SK-N-SH treated with all-trans-retinoic acid at 6 μM for 48 hours (cell line): ENCODE data around the gene ADK.

Experiments
- ATAC-seq: fragments of 200-7000 bp; cut with Tn5 transposase; 3 replicates; pipeline ENCODE4 v1.9.1; 2020; ENCODE audit warnings: mild to moderate bottlenecking, moderate library complexity
- BACH2 ChIP-seq: fragments of 250-450 bp; sonication (Bioruptor Pico); IDR thresholded peaks from 2 replicates; pipeline ENCODE4 v1.9.0; 2021; ENCODE audit warnings: mild to moderate bottlenecking, borderline replicate concordance
- ESRRG ChIP-seq: fragments of 250-450 bp; sonication (Bioruptor Pico); IDR thresholded peaks from 2 replicates; pipeline ENCODE4 v1.6.1; 2021; ENCODE audit warnings: mild to moderate bottlenecking
- ISL1 ChIP-seq: fragments of 250-450 bp; sonication (Bioruptor Pico); IDR thresholded peaks from 2 replicates; pipeline ENCODE4 v2.1.2; 2022; ENCODE audit warnings: mild to moderate bottlenecking, moderate library complexity
- PPARA ChIP-seq: fragments of 250-450 bp; sonication (Bioruptor Pico); IDR thresholded peaks from 2 replicates; pipeline ENCODE4 v1.5.0; 2020; ENCODE audit warnings: mild to moderate bottlenecking, borderline replicate concordance
- RARB ChIP-seq: fragments of 250-450 bp; sonication (Bioruptor Pico); IDR thresholded peaks from 2 replicates; pipeline ENCODE4 v1.8.0; 2021; ENCODE audit warnings: mild to moderate bottlenecking, moderate library complexity
- SNAI2 ChIP-seq: fragments of 250-450 bp; sonication (Bioruptor Pico); IDR thresholded peaks from 2 replicates; pipeline ENCODE4 v1.5.0; 2020; ENCODE audit warnings: mild to moderate bottlenecking, moderate library complexity
- TCF4 ChIP-seq: fragments of 250-450 bp; sonication (Bioruptor Pico); IDR thresholded peaks from 2 replicates; pipeline ENCODE4 v1.8.0; 2021; ENCODE audit warnings: mild to moderate bottlenecking, moderate library complexity, borderline replicate concordance
- TOX ChIP-seq: fragments of 250-450 bp; sonication (Bioruptor Pico); IDR thresholded peaks from 2 replicates; pipeline ENCODE4 v1.8.0; 2021; ENCODE audit warnings: mild to moderate bottlenecking, moderate library complexity, borderline replicate concordance
- ZFP3 ChIP-seq: fragments of 250-450 bp; sonication (Bioruptor Pico); IDR thresholded peaks from 2 replicates; pipeline ENCODE4 v1.5.0; 2020; ENCODE audit warnings: mild to moderate bottlenecking, moderate library complexity
- ZFP30 ChIP-seq: fragments of 450-650 bp; formaldehyde crosslinking; IDR thresholded peaks from 2 replicates; pipeline ENCODE4 v1.5.0; 2022; ENCODE audit warnings: mild to moderate bottlenecking, moderate library complexity
- ZNF565 ChIP-seq: fragments of 450-650 bp; formaldehyde crosslinking; conservative IDR thresholded peaks from 2 replicates; pipeline ENCODE4 v1.5.0; 2020; ENCODE audit warnings: low read depth, mild to moderate bottlenecking, moderate library complexity
- ZNF70 ChIP-seq: fragments of 450-650 bp; formaldehyde crosslinking; IDR thresholded peaks from 2 replicates; pipeline ENCODE4 v1.5.0; 2020; ENCODE audit warnings: mild to moderate bottlenecking, moderate library complexity
- ZNF8 ChIP-seq: fragments of 450-650 bp; formaldehyde crosslinking; IDR thresholded peaks from 2 replicates; pipeline ENCODE4 v1.5.0; 2020; ENCODE audit warnings: mild to moderate bottlenecking, moderate library complexity
- TF ChIP-seq, protein P1 (sequence below): fragments of 250-450 bp; sonication (Bioruptor Pico); IDR thresholded peaks from 2 replicates; pipeline ENCODE4 v1.5.1; 2020; ENCODE audit warnings: low read depth, mild to moderate bottlenecking, moderate library complexity
- TF ChIP-seq, protein P2 (sequence below): fragments of 250-450 bp; sonication (Bioruptor Pico); IDR thresholded peaks from 2 replicates; pipeline ENCODE4 v1.8.0; 2020; ENCODE audit warnings: mild to moderate bottlenecking, moderate library complexity, borderline replicate concordance
- TF ChIP-seq, protein P3 (sequence below): fragments of 250-450 bp; sonication (Bioruptor Pico); IDR thresholded peaks from 2 replicates; pipeline ENCODE4 v1.8.0; 2021; ENCODE audit warnings: low read depth, mild to moderate bottlenecking, moderate library complexity, borderline replicate concordance

Gene ADK

DNA sequence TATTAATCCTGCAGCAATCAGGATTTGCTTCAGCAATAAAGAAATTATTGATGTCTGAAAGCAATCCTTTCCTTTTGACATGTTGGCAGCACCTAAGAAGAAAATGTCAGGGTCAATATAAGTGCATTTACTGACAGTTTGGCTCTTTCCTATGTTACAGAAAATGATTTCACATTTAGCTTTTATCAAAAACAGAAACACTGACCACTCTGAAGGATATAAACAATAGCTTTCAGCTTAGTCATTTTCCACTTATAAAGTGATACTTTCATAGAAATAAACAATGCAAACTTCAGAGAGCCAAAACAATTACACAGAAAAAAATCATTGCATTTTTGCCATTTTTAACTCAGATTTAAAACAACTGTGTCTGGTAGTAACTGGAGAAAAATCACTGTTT lies 349.8 kb downstream of the ADK start:
- TF ChIP-seq TOX (CRISPR knock-in tag) (0 out of 2 replicates have a peak, but pooled peaks have one; percentile 59), ISL1 (peak; percentile 71), ZNF565 (no peak)
- TF ChIP-seq, protein P1, sequence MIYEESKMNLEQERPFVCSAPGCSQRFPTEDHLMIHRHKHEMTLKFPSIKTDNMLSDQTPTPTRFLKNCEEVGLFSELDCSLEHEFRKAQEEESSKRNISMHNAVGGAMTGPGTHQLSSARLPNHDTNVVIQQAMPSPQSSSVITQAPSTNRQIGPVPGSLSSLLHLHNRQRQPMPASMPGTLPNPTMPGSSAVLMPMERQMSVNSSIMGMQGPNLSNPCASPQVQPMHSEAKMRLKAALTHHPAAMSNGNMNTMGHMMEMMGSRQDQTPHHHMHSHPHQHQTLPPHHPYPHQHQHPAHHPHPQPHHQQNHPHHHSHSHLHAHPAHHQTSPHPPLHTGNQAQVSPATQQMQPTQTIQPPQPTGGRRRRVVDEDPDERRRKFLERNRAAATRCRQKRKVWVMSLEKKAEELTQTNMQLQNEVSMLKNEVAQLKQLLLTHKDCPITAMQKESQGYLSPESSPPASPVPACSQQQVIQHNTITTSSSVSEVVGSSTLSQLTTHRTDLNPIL (CRISPR knock-in tag): no peak
- ATAC-seq: peak; percentile 81

DNA sequence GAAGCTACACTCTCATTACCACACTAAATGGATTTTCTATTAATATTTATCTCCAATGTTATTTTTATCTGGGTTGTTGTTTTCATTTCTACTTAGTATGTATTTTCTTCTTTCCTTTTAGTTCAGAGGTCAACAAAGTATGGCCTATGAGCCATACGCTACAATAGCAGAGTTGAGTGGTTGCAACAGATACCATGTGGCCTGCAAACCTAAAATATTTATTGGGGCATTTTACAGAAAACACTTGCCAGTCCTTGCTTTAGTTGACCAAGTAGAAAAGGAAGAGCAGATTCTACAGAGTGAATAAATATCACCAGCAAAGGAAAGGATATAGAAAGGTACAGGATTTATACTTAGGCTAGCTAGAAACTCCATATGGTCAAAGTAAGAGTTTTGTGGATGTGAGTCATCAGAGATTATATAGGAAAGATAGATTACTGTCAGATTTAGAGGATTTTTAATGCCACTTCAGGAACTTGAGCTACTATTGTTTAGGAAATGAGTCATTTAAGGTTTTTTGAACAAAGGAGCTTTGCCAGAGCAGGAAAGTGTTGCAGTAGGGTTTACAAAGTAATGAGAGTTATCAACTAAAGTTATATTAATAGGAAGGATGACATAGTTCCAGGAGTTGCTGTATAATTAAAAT lies 352.1 kb downstream of the ADK start:
- TF ChIP-seq TOX (CRISPR knock-in tag) (peak; percentile 8; the same call in 1 of the 2 replicates), RARB (0 out of 2 replicates have a peak, but pooled peaks have one; percentile 48), TCF4 (CRISPR knock-in tag) (no peak), ISL1 (peak; percentile 79)
- TF ChIP-seq, protein P2, sequence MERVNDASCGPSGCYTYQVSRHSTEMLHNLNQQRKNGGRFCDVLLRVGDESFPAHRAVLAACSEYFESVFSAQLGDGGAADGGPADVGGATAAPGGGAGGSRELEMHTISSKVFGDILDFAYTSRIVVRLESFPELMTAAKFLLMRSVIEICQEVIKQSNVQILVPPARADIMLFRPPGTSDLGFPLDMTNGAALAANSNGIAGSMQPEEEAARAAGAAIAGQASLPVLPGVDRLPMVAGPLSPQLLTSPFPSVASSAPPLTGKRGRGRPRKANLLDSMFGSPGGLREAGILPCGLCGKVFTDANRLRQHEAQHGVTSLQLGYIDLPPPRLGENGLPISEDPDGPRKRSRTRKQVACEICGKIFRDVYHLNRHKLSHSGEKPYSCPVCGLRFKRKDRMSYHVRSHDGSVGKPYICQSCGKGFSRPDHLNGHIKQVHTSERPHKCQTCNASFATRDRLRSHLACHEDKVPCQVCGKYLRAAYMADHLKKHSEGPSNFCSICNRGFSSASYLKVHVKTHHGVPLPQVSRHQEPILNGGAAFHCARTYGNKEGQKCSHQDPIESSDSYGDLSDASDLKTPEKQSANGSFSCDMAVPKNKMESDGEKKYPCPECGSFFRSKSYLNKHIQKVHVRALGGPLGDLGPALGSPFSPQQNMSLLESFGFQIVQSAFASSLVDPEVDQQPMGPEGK (CRISPR knock-in tag): peak; percentile 39; the same call in 1 of the 2 replicates
- peak; percentile 53 for ATAC-seq

DNA sequence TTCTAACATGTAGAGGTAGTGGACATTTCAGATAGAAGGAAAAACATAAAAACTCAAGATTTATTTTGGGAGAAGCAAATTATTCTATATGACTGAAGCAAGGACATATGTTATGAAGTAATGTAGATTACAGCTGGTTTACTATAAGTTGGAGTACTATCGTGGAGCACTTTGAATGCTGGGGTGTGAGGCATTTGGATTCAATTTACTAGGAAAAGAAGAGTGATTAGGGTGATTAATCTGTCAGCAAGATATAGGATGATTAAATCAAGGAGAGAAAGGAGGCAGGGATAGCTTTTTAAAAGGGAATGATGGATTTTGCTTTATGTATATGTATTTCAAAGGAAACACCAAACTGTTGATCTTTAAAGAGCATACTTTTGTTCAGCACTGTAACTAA lies 356.9 kb downstream of the ADK start:
- ATAC-seq: no peak
- TF ChIP-seq, protein P1 (CRISPR knock-in tag): no peak
- TF ChIP-seq ZFP30 (no peak), ZNF8 (CRISPR knock-in tag) (no peak), ESRRG (CRISPR knock-in tag) (no peak)
- TF ChIP-seq, protein P3, sequence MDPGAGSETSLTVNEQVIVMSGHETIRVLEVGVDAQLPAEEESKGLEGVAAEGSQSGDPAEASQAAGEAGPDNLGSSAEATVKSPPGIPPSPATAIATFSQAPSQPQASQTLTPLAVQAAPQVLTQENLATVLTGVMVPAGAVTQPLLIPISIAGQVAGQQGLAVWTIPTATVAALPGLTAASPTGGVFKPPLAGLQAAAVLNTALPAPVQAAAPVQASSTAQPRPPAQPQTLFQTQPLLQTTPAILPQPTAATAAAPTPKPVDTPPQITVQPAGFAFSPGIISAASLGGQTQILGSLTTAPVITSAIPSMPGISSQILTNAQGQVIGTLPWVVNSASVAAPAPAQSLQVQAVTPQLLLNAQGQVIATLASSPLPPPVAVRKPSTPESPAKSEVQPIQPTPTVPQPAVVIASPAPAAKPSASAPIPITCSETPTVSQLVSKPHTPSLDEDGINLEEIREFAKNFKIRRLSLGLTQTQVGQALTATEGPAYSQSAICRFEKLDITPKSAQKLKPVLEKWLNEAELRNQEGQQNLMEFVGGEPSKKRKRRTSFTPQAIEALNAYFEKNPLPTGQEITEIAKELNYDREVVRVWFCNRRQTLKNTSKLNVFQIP (CRISPR knock-in tag): no peak

DNA sequence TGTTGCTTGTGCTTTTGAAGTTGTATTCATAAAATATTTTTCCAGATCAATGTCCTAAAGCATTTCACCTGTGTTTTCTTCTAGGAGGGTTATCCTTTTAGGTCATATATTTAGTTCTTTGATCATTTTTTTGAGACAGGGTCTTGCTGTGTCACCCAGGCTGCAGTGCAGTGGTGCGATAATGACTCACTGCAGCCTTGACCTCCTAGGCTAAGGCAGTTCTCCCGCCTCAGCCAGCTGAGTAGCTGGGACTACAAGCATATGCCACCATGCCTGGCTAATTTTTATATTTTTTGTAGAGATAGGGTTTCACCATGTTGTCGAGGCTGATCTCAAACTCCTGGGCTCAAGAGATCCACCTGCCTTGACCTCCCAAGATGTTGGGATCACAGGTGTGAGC lies 359.6 kb downstream of the ADK start:
- TF ChIP-seq ISL1 (no peak), ZNF70 (no peak)
- no peak for ATAC-seq

- no peak for TF ChIP-seq ZNF565
- TF ChIP-seq ZFP3 (CRISPR knock-in tag): no peak
- TF ChIP-seq, protein P1 (CRISPR knock-in tag): no peak
- TF ChIP-seq SNAI2 (CRISPR knock-in tag): no peak
- TF ChIP-seq BACH2 (CRISPR knock-in tag): no peak
- TF ChIP-seq, protein P2 (CRISPR knock-in tag): no peak
- no peak for TF ChIP-seq PPARA (CRISPR knock-in tag)
- no peak for TF ChIP-seq ZFP30
- no peak for ATAC-seq
Observed at GRCh38 chr10:74511051-74511450, 360.0 kb downstream of the ADK start.
